ENCODE data around the gene AHNAK.

GRCh38 chr11:62573006-62573591 lies 26.5 kb upstream of the AHNAK start:
- TF ChIP-seq CTCF (IDR thresholded peaks at IDR 0.05; ENCODE audit: low read depth, low read length, missing input control) (no peak), REST (IDR thresholded peaks at IDR 0.05) (no peak), SP1 (IDR thresholded peaks at IDR 0.05) (no peak), EGR1 (IDR thresholded peaks at IDR 0.05; ENCODE audit: low read depth in 2 of 2) (no peak), YY1 (IDR thresholded peaks at IDR 0.05) (no peak), FOXA2 (IDR thresholded peaks at IDR 0.05) (no peak), ATF3 (IDR thresholded peaks at IDR 0.05) (no peak), ZBTB33 (IDR thresholded peaks at IDR 0.05) (no peak), JUND (IDR thresholded peaks at IDR 0.05) (no peak), TAF1 (conservative IDR thresholded peaks at IDR 0.05) (no peak)
